Activated T-cell treated with anti-CD3 and anti-CD28 coated beads, Interleukin-2, amount 50 U/mL, for 48 hours (primary cell): ENCODE data around the gene SOX3.

Experiments
- DNase-seq, 2 experiments: peaks; one replicate each; pipeline ENCODE4 v3.0.0-alpha.2; 2020

Gene SOX3

DNA sequence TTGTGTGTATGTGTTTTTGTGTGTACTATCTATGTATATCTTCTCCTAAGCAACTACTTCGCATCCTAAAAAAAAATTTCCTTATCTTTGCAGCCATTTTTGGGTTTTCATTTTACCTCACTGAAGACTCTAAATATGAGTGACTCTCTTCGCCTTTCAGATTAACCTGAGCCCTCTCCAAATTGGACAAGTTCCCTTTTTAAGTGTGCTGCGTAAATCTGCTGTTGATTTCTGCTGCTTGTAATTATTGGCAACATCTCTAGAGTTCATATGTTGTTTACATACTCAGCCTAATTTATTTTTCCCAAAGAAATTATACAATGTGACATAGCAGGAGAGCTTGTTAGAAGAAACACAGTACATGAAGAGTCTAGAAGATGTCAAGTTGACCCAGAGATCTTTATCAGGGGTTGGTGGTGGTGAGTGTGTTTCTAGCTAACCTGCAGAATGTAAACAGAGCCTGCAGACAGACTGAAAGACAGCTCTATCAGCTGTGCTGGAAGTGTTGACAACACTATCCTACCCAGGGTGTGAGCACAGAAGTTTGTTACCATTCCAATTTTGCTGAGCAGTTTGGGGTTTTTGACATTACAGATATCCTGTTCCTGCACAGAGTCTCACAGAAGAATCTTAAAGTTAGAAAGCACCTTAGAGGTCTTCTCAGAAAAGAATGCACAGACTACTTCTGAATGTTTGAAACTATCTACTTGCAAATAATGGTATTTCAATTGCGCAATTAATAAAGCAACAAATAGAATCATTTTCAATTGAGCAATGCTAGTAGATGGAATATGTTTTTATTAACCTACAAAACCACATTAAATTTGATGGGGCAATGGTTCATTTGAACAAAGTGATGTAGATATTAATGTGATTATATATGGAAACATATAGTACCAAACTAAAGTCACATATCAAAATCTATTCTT is 12.5 kb downstream of the SOX3 start:
- no peak for DNase-seq

DNA sequence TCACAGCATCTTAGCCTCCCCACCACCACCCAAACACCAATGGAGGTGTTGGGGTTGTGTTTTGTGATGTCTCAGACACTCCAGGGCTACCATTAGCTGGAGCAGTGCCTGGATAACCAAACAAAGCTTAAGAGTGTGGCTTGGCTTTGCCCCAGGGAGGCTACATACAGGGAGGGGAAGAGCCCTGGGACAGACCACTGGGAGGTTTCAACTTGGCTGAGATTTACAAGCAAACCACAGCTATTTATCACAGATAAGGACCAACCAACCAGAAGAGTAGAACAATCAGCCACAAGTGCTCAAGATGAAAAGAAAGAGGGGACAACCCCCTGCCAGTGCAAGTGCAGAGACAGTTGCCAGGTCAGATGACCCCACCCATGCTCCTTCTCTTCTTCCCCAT is 24.1 kb downstream of the SOX3 start:
- DNase-seq: no peak

DNA sequence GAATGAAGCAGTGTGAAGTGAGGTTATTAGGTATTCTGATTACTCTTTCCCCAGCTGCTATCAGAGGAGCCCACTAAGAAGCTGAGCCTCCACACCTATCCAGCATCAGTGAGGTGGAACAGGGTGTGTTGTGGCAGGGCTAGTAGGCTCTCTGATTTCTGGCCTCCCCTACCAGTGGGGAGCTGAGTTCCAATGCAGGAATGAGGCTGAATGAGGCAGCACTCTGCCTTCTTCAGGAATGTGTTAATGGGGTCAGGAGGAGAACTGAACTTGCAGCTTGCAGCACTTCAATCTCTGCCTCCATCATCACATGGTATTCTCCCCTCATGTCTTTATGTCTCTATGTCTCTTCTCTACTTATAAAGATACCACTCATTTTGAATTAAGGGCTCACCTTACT is 26.9 kb downstream of the SOX3 start:
- no peak for DNase-seq

DNA sequence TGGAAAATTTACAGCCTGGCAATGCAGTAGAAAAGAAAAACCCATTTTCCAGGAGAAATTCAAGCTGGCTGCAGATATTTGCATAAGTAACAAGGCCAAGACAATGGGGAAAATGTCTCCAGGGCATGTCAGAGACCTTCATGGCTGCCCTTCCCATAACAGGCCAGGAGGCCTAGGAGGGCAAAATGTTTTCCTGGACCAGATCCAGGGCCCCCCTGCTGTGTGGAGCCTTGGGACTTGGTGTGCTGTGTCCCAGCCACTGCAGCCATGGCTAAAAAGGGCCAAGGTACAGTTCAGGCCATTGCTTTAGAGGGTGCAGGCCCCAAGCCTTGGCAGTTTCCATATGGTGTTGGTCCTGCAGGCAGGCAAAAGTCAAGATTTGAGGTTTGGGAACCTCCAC is 29.8 kb downstream of the SOX3 start:
- no peak for DNase-seq

DNA sequence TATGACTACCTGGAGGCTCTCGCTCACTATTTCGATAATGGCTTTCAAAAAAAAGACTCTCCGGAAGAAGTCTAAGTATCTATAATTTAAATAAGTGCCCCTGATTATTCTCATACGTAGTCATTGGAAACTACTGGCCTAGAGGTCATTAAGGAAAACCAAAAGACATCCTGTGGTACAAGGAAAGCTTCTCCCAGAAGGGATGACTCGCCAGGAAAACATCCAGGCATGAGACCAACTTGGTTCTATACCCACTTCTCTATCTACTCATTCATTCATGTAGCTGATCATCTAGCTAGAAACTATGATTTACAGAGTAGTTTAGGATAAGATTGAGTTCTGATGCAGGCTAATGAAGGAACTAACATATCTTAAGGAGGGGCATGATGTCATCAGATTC is 37.7 kb downstream of the SOX3 start:
- no peak for DNase-seq
